Astrocyte of the cerebellum (primary cell): ENCODE results near the gene TWNK.

ENCODE experiments used
- DNase-seq: peaks from one replicate; pipeline ENCODE4 v3.0.0-alpha.2; 2011; ENCODE audit warnings: low read depth
- H3K4me3 ChIP-seq: 2 replicates; pipeline ENCODE4 v1.5.1; 2011; ENCODE audit warnings: mild to moderate bottlenecking, low read depth, low read length, moderate library complexity
- in situ Hi-C: cut with HindIII; loops from 2 replicates; pipeline ENCODE4 v1.10.0; 2017; ENCODE audit warnings: low sequenced_read_pairs
- TF ChIP-seq, protein P1 (sequence below): IDR thresholded peaks from 2 replicates; pipeline ENCODE4 v1.5.1; 2012; ENCODE audit warnings: low read length, low read depth, moderate library complexity, mild to moderate bottlenecking; ENCODE audit errors: missing control alignments

The TWNK gene

DNA sequence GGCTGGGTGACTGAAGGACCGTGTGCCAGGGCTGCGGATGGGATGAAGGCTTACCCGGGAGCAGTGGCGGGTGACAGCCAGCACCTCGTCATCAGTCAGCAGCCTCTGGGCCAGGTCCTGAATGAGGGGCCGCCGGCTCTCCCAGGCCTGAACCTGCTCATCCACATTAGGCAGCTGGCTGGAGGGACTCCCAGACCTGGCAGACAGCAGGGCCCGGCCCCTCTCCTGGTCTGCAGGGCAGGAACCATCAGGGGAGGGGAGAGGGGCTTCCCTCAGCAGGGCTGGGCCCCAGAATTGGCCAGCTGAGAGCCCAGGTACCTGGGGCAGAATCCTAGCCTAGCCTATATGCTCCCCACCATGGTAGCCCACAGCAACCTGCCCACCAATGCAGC is 28.2 kb downstream of the TWNK start:
- no peak overlapping the region for H3K4me3 ChIP-seq
- no peak for DNase-seq
- in situ Hi-C loops, result no loop called here
- TF ChIP-seq, protein P1, sequence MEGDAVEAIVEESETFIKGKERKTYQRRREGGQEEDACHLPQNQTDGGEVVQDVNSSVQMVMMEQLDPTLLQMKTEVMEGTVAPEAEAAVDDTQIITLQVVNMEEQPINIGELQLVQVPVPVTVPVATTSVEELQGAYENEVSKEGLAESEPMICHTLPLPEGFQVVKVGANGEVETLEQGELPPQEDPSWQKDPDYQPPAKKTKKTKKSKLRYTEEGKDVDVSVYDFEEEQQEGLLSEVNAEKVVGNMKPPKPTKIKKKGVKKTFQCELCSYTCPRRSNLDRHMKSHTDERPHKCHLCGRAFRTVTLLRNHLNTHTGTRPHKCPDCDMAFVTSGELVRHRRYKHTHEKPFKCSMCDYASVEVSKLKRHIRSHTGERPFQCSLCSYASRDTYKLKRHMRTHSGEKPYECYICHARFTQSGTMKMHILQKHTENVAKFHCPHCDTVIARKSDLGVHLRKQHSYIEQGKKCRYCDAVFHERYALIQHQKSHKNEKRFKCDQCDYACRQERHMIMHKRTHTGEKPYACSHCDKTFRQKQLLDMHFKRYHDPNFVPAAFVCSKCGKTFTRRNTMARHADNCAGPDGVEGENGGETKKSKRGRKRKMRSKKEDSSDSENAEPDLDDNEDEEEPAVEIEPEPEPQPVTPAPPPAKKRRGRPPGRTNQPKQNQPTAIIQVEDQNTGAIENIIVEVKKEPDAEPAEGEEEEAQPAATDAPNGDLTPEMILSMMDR, result no peak

DNA sequence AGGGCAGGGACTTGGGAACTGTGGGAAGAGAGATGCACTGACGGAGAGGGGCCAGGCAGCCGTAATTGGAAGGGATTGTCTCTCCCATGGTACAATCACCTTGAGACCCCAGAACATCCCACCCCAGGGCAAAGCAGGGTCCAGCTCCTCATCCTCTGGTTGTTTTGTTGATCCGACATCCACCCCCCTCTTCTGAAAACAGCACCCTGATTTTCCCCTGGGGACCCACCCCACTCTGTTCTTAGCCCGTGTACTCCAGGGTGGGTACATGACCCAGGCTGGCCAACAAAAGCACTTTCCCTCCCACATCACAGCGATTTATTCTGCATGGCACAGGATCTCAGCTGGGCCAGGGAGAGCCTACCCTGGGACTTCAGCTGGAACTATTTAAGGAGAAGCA is 29.5 kb downstream of the TWNK start:
- in situ Hi-C loops, result no loop called here
- DNase-seq, result no peak
- H3K4me3 ChIP-seq, result no peak overlapping the region
- TF ChIP-seq, protein P1, result no peak

DNA sequence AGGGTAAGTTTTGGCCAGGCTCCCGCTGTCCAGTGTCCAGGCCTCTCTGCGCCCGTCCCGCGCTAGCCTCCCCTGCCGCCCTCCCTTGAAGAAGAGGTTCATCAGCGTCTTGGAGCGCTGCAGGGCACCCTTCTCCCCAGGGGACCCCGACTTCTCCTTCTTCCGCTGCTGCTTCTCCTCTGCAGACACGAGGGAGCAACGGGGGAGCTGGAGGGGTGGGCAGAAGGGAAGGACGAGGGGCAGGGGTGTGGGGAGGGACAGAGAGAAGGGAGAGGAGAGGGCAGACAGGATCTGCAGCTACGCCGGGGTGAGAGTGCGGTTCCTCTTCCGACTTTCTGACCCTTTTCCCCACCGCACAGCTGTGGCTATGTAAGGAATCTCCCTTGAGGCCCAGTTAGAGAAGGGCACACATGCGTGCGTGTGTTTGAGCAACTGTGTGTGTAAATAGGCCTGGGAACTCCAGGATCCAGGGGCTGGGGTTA is 30.8 kb downstream of the TWNK start:
- in situ Hi-C loops, result no loop called here

DNA sequence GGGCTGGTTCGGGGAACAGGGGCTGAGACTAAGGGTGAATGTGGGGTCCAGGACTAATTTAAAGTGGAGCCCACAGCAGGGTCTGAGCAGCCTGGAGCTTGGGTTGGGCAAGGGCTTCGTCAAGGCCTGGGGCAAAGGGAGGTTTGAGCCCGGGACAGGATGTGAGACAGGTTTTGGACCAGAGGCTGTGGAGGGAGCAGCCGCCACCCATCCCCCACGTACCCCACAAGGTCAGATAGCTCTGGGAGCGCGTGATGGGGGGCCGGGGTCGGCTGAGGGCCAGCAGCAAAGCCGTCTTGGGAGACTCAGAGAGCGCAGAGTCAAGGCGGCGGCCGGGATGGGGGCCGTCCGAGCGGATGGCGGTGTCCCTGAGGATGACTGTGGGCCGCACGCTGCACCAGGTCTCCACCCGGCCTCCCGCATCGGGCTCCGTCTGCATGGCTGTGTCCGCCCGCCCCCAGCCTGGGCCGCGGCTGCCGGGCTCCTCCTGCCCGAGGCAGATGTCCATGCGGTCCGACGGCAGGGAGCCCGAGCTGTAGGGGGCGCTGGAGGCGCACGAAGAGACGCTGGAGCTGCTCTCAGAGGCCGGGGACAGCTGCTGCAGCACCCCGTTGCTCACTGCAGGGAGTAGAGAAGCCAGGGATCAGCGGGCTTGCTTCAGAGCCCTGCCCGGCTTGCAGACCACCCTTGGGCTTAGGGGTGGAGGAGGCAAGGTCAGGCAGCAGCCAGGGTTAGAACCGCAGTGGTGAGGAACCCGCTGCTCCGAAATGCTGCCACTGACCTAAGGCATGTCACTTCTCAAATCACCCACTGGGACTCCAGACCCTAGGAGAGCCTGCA is 31.5 kb downstream of the TWNK start:
- H3K4me3 ChIP-seq, result no peak overlapping the region
- in situ Hi-C loops, result no loop called here
- DNase-seq, result no peak
- TF ChIP-seq, protein P1, result peak; percentile 76

More for the DNA sequence above, 30.8 kb downstream of the TWNK start:
- H3K4me3 ChIP-seq, result no peak overlapping the region
- TF ChIP-seq, protein P1, result no peak
- DNase-seq, result no peak

DNA sequence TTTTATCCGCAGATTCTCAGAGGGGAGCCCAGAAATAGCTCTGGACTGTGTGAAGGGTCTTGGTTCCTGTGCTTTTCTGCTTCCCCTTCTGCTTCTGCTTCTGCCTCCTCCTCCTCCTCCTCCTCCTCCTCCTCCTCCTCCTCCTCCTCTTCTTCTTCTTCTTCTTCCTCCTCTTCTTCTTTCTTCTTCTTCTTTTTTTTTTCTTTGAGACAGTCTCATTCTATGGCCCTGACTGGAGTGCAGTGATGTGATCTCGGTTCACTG is 32.0 kb downstream of the TWNK start:
- in situ Hi-C loops, result no loop called here
- TF ChIP-seq, protein P1, result no peak
- DNase-seq, result no peak
- no peak overlapping the region for H3K4me3 ChIP-seq

DNA sequence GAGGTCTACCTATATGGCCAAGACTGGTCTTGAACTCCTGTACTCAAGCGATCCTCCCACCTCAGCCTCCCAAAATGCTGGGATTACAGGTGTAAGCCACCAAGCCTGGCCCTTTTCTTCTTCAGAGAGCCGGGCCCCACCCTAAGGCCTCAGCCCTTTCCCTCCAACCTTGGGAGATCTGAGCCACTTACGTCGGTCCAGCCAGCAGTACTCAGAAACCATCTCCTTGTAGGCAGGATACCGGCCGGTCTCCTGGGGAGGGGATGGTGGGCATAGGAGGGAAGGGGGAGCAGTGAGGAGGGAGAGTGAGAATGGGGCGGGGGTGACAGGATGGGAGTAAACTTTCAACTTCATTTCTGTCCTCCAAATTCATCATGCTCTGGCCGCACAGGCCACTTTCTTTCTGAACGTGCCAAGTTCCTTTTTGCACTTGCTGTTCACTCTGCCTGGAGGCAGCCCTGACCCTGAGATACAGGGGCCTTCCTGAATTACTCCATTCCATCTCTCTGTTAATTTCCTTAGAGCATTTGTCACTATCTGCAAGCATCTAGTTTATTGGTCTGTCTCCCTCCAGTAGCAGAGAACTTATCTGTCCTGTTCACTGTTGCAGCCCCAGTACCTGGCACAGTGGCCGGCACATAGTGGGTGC is 33.2 kb downstream of the TWNK start:
- in situ Hi-C loops, result no loop called here
- TF ChIP-seq, protein P1, result no peak
- DNase-seq, result no peak
- H3K4me3 ChIP-seq, result no peak overlapping the region
